HG03460 (cell line): ENCODE results near the gene TARBP2.

Experiments
- ATAC-seq: cut with Tn5 transposase; IDR thresholded peaks from one replicate; pipeline ENCODE4 v1.9.1; 2021; ENCODE audit not compliant: unreplicated experiment

Gene TARBP2

DNA sequence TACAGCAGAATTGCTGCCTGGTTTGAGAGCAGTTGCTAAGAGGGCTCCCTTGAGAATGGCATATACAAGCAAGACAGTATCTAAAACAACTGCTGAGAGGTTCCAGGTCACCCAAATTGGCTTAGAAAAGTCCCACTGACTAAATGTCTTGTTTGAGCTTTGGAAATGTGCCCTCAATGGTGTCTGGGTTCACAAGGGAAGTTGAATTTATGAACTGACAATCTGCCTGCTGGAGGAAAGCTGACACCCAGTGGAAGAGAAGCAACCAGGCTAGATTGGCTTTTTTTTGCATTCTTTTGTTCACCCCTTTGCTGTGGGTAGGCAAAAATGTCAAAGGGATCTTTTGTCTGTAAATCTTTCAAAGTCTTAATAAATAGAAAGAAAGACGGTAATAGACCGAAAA is 50.8 kb downstream of the TARBP2 start:
- ATAC-seq = no peak

- ATAC-seq = no peak
Measured at GRCh38 chr12:53552361-53553327, 51.6 kb downstream of the TARBP2 start.
